ACHN (cell line): ENCODE measurements around the gene WWP2.

ENCODE experiments used
- DNase-seq: peaks from one replicate; pipeline ENCODE4 v3.0.0-alpha.2; 2015
- in situ Hi-C: cut with HindIII; loops from 2 replicates; pipeline ENCODE4 v1.10.0; 2017; ENCODE audit warnings: low sequenced_read_pairs, low pct_ligation_motif_present, low pct_unique_long_range_greater_than_20kb

Gene WWP2

DNA sequence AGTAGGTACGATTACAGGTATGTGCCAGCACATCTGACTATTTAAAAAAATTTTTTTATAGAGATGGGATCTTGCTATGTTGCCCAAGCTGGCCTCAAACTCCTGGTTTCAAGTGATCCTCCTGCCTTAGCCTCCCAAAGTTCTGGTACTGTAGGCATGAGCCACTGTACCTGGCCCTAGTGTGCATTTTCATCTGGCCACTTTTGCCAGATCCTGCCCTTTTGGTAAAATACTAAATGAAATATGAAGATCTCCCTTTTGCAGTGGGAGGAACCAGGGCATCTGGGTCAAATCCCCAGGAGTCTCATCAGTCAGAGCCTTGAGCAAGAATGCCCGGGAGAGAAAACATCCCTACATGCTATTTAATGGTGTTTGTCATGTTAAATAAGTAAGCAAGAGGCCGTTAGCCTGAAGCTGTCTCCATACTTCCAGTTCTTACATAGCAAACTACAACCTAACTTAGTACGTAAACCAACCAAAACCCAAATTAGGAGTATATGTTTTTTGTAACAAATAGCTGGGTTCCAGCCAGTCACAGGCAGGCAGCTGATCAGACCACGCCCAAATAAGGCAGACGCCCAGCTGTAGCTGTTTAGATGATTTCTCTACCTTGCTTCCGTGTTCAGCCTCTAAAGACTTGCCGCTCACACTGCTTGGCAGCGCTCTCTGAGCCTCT lies 142.5 kb downstream of the WWP2 start:
- no peak for DNase-seq
- in situ Hi-C loops = no loop called here

DNA sequence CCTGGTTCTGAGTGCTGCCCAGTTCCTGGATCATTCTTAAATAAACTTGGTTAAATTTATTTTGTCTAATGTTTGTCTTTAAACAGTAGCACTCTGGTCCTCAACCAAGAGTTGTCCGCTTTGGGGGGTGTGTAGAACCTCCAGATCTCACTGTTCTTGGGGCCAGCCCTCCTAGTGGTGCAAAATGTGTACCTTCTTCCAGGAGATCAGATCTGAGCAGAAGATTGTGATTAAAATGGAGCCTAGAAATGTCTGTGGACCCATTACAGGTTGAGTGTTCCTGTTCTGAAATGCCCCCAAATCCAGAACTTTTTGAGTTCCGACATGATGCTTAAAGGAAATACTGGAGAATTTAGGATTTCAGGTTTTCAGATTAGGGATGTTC lies 143.0 kb downstream of the WWP2 start:
- in situ Hi-C loops = no loop called here
- no peak for DNase-seq

DNA sequence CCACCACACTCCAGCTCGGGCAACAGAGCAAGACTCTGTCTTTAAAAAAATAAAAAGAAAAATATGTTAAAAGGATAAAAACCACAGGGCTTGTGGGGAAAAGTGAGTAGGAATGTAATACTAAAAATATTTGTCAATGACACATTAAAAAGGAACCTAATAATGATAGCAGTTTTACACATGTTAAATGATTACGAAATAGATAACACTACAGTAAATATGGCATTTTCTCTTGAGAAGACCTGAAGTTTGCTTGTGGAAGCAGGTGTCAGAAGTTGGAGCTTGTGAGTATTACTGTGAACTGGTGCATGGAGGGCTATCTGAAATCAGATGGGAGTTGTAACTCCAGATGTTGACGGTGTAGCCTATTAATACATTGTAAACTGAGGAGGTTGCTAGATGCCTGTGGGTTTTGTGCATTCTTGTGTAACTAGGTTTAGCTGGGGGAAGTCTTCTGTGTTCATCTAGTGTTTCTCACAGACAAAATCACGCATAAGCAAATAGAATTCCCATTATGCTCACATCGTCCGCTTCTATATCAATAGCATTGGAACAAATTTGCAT lies 144.8 kb downstream of the WWP2 start:
- no peak for DNase-seq
- in situ Hi-C loops = no loop called here

DNA sequence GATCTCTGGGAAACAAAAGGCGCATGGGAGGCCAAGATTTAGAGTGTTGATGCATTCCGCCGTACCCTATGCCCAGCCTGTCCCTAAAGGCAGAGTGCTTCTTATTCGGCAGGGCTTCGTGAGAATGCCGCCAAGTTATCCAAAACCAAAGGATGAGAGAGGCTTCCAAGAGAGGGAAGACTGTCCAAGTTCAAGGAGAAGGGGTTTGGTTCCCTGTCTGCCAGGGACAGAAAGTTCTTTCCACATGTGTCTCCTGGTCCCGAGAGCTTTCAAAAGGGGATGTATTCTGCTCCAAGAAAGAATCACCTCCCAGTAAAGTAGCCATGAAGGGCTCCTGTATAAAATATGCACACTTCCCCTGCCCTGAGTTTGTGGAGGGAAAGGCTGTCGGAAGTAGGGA lies 146.9 kb downstream of the WWP2 start:
- no peak for DNase-seq
- in situ Hi-C loops = no loop called here

DNA sequence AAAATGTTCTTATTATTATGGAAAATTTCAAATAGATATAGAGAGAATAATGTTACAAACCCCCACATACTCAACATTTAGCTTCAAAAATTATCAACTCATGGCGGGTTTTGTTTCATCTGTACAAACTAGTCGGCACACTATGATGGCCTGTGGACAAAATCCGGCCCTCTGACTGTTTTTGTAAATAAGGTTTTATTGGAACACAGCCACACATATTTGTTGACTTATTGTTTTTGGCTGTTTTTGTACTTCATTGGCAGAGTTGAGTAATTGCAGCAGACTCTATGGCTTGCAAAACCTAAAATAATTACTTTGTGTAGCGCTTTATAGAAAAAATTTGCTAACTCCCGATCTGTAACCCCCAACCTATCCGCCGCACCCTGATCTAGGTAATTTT lies 147.6 kb downstream of the WWP2 start:
- no peak for DNase-seq
- in situ Hi-C loops = no loop called here

DNA sequence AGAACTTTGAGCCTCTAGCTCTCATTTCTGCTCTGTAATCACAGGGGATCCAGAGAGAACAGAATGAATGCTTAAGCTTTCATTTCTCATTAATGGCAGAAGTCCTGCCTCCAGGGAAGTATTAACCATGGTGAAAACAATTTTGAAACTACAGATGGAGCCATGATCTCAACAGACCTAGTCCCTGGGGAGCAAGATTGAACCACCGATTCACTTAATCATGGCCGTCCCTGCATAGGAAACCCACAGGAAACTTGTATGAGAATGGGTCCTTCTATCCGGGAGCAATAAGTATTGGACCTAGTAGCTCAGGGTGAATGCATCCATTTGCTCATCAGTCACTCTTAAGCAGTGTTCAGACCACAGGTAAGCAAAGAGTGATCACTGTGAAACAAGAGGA lies 148.8 kb downstream of the WWP2 start:
- in situ Hi-C loops = no loop called here
- DNase-seq = no peak

DNA sequence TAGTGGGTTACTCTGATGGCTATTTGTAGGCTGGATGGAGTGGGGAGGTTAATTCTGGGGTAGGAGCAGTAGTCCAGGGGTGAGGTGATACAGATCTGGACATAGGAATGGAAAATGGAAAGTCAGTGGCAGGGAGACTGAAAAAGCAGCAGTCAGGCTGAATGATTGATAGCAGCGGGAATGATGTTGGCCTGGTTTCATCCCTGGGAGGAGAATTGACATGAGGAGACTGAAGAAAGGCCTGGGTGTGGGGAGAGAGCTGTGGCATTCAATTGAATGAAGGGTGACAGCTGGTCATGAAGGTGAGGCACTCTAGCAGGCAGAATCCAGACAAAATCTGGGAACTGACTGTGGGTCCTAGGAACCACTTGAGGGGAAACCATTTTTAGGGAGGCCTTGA lies 154.3 kb downstream of the WWP2 start:
- no peak for DNase-seq
- in situ Hi-C loops = no loop called here

DNA sequence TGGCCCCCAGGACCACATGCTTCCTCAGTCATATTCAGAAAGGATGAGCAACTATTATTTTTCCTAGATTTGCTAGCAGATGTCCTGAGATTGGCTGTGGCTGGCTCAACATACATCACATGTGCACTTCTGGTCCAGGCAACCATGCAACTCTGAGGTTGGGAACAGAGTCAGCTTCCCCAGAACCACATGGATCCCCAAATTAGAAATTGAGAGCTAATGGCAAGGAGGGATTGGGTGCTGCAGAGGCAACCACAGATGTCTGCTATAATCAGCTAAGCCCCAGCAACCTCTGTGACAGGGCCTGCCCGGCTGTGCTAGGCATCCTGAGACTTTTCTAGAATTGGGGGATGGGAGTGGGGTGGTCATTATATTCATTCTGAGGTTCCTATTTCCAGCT lies 155.2 kb downstream of the WWP2 start:
- DNase-seq = peak; percentile 11

DNA sequence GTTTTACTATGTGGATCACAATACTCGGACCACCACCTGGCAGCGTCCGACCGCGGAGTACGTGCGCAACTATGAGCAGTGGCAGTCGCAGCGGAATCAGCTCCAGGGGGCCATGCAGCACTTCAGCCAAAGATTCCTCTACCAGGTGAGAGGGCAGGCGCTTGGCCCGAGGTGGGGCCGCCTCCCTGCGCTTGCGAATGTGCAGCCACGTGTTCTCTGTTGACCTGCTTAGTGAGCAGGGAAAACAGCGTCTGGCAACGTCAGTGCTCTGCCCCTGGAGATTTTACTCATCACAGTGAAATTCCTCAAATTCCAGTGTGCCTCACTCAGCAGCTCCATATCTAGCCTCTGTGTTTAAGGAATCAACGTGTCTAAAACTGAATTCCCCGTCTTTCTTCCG lies 155.6 kb downstream of the WWP2 start:
- in situ Hi-C loops = no loop called here
- DNase-seq = peak; percentile 99

More for the DNA sequence above, 155.2 kb downstream of the WWP2 start:
- in situ Hi-C loops = no loop called here

DNA sequence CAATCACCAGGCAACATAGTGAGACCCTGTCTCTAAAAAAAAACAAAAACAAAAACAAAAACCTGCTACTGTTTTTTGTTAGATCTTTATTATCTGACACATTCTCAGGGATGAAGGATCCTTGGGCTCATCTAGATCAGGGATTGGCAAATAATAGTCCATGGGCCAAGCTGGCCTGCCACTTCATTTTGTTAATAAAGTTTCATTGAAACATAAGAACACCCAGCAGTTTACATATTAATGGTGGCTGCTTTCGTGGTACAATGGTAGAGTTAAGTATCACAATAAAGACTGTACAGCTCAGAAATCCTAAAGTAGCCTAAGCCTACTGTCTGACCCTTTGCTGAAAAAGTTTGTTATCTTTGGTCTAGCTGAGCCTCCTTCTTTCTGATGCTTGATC lies 156.1 kb downstream of the WWP2 start:
- in situ Hi-C loops = no loop called here
- peak; percentile 39 for DNase-seq

DNA sequence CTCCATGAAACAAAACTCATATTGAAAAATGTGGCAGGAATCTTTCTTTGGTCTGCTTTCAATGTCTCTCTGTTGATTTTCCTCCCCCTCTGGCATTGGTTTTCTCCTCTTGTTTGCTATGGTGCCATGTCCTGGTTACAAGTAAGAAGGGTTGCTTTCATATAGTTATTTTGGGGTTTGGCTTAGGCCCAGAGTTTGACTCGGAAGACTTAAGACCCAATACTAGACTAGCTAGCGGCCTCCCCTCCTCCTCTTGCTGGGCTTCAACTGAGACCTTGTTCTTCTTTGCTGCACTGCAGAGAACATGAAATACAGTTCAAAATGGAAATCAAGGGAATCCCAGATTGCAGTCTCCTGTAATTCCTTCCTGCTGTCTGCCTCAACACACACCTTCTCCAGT lies 159.0 kb downstream of the WWP2 start:
- no peak for DNase-seq
- in situ Hi-C loops = no loop called here

DNA sequence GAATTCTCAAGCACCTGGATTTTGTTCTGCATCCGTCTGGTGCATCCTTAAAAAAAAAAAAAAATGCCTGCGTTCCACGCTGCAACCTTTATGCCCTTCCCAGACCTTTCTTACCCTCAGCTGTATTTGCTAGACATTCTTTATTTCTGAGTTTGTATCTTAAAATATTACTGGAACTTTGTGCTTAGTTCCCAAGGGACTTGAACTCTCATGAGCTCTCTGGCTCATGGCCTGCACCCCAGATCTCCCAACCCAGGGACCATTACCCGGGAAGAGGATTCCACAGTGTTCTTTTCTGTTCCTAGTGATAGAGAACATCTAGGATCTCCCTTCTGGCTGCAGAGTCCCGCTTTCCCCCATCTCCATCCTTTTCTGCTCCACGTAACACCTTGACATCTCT lies 160.1 kb downstream of the WWP2 start:
- in situ Hi-C loops = no loop called here
- no peak for DNase-seq

DNA sequence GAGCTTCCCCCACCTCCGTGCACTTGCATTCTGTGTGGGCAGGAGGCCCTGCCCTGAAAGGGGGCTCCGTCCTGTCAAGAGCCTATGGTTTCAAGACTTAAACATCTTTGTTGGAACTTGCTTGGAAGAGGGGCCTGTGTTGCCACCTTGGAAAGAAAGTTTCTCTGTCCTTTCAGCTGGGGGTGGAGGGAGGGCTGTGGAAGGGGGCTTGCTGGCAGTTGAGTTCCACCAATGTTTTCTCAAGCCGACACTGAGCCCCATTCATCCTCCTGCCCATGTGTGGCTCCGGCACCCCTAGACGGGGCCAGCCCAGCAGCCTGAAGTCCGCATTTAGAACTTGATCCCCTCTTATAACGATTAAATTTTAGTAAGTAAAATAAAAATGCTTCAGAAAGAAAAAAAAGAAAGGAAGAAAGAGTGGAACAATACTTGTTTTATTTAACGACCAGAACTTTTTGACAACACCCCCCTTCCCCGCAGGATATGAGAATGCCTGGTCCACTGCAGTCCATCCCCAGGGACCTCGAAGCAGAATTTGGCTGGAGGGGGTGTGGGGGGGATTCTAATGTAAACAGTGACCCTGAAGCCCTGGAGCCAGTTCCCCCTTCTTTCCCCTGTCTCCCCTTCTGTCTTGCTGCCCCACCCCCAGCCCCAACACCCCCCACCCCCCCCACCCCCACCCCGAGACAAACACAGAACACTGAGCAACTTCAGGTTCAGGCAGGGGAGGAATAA lies 162.1 kb downstream of the WWP2 start:
- in situ Hi-C loops = no loop called here
- DNase-seq = no peak

DNA sequence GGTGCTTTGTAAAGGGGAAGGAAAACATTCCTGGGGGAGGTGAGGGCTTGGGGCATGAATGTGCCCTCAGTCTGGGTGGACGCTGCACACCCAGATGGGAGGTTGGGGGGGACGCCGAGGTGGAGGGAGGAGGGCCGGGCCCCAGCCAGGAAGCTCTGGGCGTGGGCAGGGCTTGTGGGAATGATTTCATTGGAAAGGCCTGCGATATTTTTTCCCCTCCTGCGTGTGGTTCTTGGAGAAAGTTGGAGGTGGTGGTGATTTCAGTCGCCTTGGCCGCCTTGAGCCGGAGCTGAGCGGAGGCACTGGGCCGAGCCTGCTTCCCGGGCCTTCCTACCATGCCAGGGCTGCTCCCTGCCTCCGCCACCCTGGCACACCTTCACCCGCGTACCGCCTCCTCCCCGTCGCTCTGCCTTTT lies 162.7 kb downstream of the WWP2 start:
- in situ Hi-C loops = no loop called here
- DNase-seq = peak; percentile 89

DNA sequence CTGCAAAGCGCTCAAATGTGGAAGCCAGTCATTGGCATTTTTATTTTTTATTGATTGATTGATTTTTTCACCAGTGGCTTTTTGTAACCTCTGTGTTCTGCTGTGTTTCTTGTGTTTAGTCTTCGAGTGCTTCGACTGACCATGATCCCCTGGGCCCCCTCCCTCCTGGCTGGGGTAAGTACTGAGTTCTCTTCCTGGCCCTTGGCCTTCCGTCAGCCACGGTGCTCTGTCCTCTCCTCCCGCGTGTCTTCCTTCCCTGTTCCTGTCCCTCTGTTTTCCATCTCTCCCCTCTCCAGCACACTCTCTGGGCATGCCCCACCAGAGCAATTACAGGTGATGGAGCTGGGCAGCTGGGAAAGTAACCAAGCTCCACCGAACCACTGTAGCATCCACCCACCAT lies 163.2 kb downstream of the WWP2 start:
- no peak for DNase-seq
- in situ Hi-C loops = no loop called here

DNA sequence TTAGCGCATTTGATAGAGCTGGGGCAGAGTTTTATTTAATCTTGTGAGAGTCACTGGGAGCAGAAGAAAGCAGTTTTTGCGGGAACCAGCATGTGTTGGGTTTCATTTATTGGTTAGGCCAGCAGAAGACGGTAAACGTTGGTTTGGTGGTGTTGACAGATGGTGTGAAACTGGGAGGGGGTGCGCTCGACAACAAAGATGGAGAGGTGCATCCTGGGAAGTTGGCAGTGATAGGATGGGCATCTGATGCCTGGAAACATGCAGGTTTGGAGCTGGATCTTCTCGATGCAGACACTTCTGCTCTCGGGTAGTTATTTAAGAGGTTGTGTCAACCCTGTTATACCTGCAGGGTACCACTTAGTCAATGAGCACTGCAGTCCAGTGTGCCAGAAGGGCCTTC lies 164.1 kb downstream of the WWP2 start:
- in situ Hi-C loops = no loop called here

DNA sequence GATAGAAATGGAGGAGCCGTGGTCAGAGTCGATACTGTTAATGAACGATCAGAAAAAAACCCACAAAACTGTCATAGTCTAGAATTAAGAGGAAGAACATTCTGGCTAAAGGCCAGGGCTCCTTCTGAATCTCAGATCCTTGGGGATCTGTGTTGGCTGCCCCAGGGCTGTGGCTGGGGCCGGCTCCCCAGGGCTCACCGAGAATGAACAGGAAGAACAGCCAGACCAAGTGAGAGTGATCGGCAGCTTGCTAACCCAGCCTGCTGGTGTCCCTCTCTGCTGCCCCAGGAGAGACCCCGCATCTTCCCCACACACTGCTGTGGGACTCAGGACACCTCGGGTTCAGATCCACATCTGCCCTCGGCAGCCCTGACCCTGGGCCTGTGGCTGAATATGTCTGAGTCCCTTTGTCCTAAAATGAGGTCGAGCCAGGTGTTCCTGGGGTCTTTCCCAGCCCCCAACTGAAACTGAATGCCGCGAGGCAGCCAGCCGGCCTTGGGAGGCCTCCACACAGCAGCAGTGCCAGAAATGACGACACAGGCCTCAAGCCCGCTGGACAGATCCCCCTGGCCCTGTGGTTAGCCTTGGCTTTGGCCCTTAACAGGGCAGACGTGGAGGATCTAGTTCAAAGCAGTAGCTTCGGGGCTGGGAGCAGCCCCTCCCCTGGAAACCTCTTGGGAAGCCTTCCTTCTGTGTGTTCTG lies 165.1 kb downstream of the WWP2 start:
- in situ Hi-C loops = no loop called here
- peak; percentile 57 for DNase-seq

More for the DNA sequence above, 164.1 kb downstream of the WWP2 start:
- DNase-seq = no peak

DNA sequence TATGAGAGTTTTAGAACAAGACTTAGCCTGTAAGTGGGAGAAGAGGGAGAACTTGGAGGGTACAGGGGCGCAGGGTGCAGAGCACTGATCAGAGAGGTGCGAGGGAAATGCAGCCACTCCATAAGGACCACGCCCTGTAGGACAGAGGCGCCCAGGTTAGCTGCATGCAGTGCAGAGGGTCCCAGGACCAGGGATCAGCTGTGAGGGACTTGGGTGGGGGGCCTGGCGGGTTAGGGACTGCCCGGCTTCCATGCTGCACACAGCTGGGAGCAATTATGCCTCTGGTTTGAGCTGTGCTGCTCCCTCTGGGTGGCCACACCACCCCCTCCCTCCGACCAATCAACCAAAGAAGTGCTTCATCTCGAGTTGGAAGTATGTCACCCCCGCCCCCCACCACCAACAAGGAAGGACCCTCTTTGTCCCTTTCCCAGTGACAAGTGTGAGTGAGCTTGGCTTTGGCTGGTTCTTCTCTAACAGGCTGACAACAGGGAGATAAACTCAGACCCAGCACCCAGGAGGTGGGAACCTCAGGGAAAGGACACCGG lies 166.8 kb downstream of the WWP2 start:
- in situ Hi-C loops = no loop called here
- DNase-seq = no peak

DNA sequence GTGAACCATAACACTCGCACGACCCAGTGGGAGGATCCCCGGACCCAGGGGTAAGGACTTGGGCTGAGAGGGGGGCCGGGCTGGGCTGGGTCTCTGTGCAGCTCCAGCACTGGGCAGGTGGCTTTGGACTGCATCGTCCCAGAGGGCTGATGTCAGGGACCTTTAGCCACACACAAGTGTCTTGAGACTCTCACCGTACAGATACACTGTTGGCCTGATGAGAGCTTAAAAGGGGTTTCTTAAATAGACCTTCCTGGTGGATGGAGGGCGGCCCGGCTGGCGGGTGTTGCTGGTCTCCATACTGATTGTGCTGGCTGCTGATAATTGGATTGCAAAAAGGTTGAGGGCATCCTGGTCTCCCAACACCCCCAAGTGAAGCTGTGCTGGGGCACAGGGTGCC lies 167.3 kb downstream of the WWP2 start:
- in situ Hi-C loops = no loop called here
- DNase-seq = no peak
